Transverse colon (tissue), 3 donors: ENCODE data around the gene TSPAN31.

Source experiments
- CTCF ChIP-seq, 5 experiments: fragments of 200-600 bp in 3 of 5; fragments of 450-650 bp in 2 of 5; sonication (generic) in 3 of 5; IDR thresholded peaks; 1 replicate in 2 of 5; 2 replicates in 3 of 5; pipeline ENCODE4 v1.5.1; 2016 to 2017; ENCODE audit warnings: antibody characterized with exemption in 5 of 5, inconsistent platforms in 3 of 5, mild to moderate bottlenecking in 2 of 5, moderate library complexity in 1 of 5
- EP300 ChIP-seq: sonication (generic); formaldehyde crosslinking; IDR thresholded peaks from one replicate; pipeline ENCODE4 v1.6.1; 2017; ENCODE audit warnings: antibody characterized with exemption, low read depth
- POLR2A ChIP-seq: fragments of 450-650 bp; IDR thresholded peaks from one replicate; pipeline ENCODE4 v1.6.1; 2016; ENCODE audit warnings: antibody characterized with exemption, mild to moderate bottlenecking, moderate library complexity

- TF ChIP-seq CTCF (IDR thresholded peaks at IDR 0.05) (no peak), POLR2A (no peak), EP300 (no peak)
Observed at GRCh38 chr12:57731411-57732080, 13.3 kb upstream of the TSPAN31 start.
